ENCODE measurements around the gene PXDN. TPM values are rescaled to one million over a fixed set of nuclear protein-coding genes. Genes with fewer than 3 reads are reported as not detected.

Gene PXDN
- total and polyA plus RNA-seq, 11 donors, result 5.9 to 83.7 (median 28.2) TPM

DNA sequence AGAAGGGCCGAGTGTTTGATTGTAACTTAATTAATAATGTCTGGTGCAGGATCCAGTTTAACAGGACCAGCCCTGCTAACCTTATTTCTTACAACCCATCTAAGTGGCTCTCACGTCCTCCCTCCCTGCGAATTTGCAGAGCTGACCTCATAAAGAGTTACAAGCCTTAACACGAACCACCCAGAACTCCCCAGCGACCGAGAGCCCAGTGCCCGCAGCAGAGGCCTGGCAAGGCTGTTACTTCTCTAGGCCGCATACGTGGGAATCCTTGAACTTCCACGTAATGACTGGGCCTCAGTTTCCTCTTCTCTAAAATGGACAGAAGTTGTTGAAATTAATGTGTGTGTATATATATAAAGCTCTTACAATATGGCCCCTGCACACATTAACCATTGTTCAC, 55.5 kb downstream of the PXDN start:
- intact Hi-C loops (cut with DNase I), result loop anchor here in 1 of 10 donors (10.0 kb wide), 1 partner anchor 56 kb away; the partner anchor contains the start of gene PXDN
- TF ChIP-seq POLR2A (IDR thresholded peaks at IDR 0.05), result no peak
- TF ChIP-seq, protein P1, sequence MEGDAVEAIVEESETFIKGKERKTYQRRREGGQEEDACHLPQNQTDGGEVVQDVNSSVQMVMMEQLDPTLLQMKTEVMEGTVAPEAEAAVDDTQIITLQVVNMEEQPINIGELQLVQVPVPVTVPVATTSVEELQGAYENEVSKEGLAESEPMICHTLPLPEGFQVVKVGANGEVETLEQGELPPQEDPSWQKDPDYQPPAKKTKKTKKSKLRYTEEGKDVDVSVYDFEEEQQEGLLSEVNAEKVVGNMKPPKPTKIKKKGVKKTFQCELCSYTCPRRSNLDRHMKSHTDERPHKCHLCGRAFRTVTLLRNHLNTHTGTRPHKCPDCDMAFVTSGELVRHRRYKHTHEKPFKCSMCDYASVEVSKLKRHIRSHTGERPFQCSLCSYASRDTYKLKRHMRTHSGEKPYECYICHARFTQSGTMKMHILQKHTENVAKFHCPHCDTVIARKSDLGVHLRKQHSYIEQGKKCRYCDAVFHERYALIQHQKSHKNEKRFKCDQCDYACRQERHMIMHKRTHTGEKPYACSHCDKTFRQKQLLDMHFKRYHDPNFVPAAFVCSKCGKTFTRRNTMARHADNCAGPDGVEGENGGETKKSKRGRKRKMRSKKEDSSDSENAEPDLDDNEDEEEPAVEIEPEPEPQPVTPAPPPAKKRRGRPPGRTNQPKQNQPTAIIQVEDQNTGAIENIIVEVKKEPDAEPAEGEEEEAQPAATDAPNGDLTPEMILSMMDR (IDR thresholded peaks at IDR 0.05), result no peak
- DNase-seq, result no peak
- Histone ChIP-seq H3K27ac (no peak overlapping the region), H3K27me3 (no peaks in the 10 kb centered on the region), H3K9me3 (no peaks in the 10 kb centered on the region), H3K4me3 (no peak overlapping the region), H3K4me1 (peaks cover 0 to 14% (median 2%) of the 10 kb centered on the region in 12 donors), H3K36me3 (peaks cover 0 to 77% (median 18%) of the 10 kb centered on the region in 9 donors)
- no peak for ATAC-seq
- WGBS, 4 donors, result 96 to 98% (median 97%) methylated on average over 10 of the region's 10 CpGs

DNA sequence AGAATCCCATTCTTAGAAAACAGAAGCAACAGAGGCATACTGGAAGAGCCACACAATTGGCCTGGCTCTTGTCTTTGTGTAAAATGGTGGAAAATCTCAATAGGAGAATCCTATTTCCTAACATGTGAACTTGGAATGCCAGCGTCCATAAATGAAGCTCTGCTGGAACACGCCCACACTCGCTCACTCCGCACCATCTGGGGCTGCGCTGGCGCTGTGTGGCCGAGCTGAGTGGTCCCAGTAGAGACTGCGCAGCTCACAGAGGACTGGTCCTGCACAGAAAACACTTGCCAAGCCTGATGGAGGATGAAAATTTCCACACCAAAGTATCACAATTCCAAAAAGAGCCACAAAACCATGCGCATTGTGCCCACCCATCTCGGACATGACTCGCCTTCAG, 56.2 kb downstream of the PXDN start:
- WGBS, 4 donors, result 96 to 98% (median 97%) methylated on average over 11 of the region's 11 CpGs
- no peak overlapping the region for H3K4me3 ChIP-seq
- no peak overlapping the region for H3K27ac ChIP-seq
- peaks cover 0 to 84% (median 18%) of the 10 kb centered on the region in 9 donors for H3K36me3 ChIP-seq
- no peaks in the 10 kb centered on the region for H3K9me3 ChIP-seq
- peaks cover 0 to 12% (median 2%) of the 10 kb centered on the region in 12 donors for H3K4me1 ChIP-seq
- intact Hi-C loops (cut with DNase I), result loop anchor here in 1 of 10 donors (10.0 kb wide), 1 partner anchor 57 kb away; the partner anchor contains the start of gene PXDN
- no peaks in the 10 kb centered on the region for H3K27me3 ChIP-seq
- TF ChIP-seq POLR2A (IDR thresholded peaks at IDR 0.05), result no peak
- TF ChIP-seq, protein P1 (IDR thresholded peaks at IDR 0.05), result no peak
- no peak for DNase-seq
- ATAC-seq, result no peak

GRCh38 chr2:1687254-1687653, 57.1 kb downstream of the PXDN start:
- Histone ChIP-seq H3K4me3 (no peak overlapping the region), H3K4me1 (peaks cover 0 to 12% (median 2%) of the 10 kb centered on the region in 12 donors), H3K36me3 (peaks cover 0 to 85% (median 21%) of the 10 kb centered on the region in 9 donors), H3K27me3 (no peaks in the 10 kb centered on the region), H3K9me3 (no peaks in the 10 kb centered on the region), H3K27ac (no peak overlapping the region)
- WGBS, 4 donors, result 91 to 96% (median 94%) methylated on average over 13 to 14 of the region's 14 CpGs
- intact Hi-C loops (cut with DNase I), result loop anchor here in 1 of 10 donors (10.0 kb wide), 1 partner anchor 58 kb away; the partner anchor contains the start of gene PXDN
- TF ChIP-seq, protein P1 (IDR thresholded peaks at IDR 0.05), result no peak
- no peak for TF ChIP-seq POLR2A (IDR thresholded peaks at IDR 0.05)
- ATAC-seq, result no peak
- no peak for DNase-seq

DNA sequence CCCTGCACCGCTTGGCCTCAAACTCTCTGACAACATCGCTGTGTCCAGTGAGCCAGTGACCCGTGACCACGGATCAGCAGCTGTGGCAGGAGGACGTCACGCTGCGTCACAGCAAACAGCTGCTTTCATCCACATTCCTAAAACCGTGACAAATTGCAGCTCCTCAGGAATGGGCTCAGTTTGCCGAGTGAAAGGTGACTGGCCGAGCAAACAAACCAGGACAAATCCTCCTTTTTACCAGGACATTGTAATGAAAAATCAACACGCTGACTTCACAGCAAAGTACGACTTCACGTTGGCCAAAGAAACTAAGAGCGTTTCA, 57.6 kb downstream of the PXDN start:
- H3K4me1 ChIP-seq, result peaks cover 0 to 12% (median 2%) of the 10 kb centered on the region in 12 donors
- H3K4me3 ChIP-seq, result no peak overlapping the region
- peaks cover 0 to 85% (median 21%) of the 10 kb centered on the region in 9 donors for H3K36me3 ChIP-seq
- 85 to 88% (median 87%) methylated on average over 14 of the region's 14 CpGs for WGBS, 4 donors
- H3K27ac ChIP-seq, result no peak overlapping the region
- no peaks in the 10 kb centered on the region for H3K27me3 ChIP-seq
- DNase-seq (no peak), ATAC-seq (no peak)
- H3K9me3 ChIP-seq, result no peaks in the 10 kb centered on the region
- intact Hi-C loops (cut with DNase I), result loop anchor here in 1 of 10 donors (10.0 kb wide), 1 partner anchor 58 kb away; the partner anchor contains the start of gene PXDN
- no peak for TF ChIP-seq POLR2A (IDR thresholded peaks at IDR 0.05)
- TF ChIP-seq, protein P1 (IDR thresholded peaks at IDR 0.05), result no peak

Measured in heart left ventricle (tissue), 16 donors.